Mucosa of descending colon (tissue), 3 donors: ENCODE data around the gene WDR55. TPM values are rescaled to one million over a fixed set of nuclear protein-coding genes. Genes with fewer than 3 reads are reported as not detected.
A peak's percentile ranks its signal among the peaks of the same experiment; 100 is the strongest.
"Not testable (repeated sequence)": the region's sequence is repeated elsewhere in the genome, so short reads cannot be mapped to it uniquely, and the experiment has no call there.

Source experiments
- ATAC-seq: fragments of 200-7000 bp; cut with Tn5 transposase; one replicate; pipeline ENCODE4 v1.9.1; 2020; ENCODE audit warnings: mild to moderate bottlenecking, moderate library complexity
- DNase-seq, 3 donors: peaks; one replicate each; pipeline ENCODE4 v3.0.0-alpha.2; 2020
- H3K36me3 ChIP-seq: fragments of 200-600 bp; one replicate; pipeline ENCODE4 v1.8.0; 2021; ENCODE audit warnings: low read depth, mild to moderate bottlenecking
- H3K4me1 ChIP-seq: fragments of 200-600 bp; one replicate; pipeline ENCODE4 v1.8.0; 2021; ENCODE audit warnings: low read depth, mild to moderate bottlenecking
- H3K4me3 ChIP-seq: fragments of 200-600 bp; one replicate; pipeline ENCODE4 v1.8.0; 2021; ENCODE audit warnings: mild to moderate bottlenecking
- H3K9me3 ChIP-seq: fragments of 200-600 bp; one replicate; pipeline ENCODE4 v1.8.0; 2021; ENCODE audit warnings: mild to moderate bottlenecking
- CTCF ChIP-seq: fragments of 200-600 bp; IDR thresholded peaks from one replicate; pipeline ENCODE4 v1.8.0; 2022; ENCODE audit warnings: antibody characterized with exemption, mild to moderate bottlenecking
- intact Hi-C, 2 donors: fragments of 100-400 bp; cut with DNase I in 1 of 2; cut with micrococcal nuclease in 1 of 2; formaldehyde crosslinking; loops; one replicate each; pipeline versions ENCODE4 v1.11.0 to v1.11.1; 2022; cut with DNase I, micrococcal nuclease
- total RNA-seq, 3 donors: library from RNA; stranded (reverse); fragmentation: NEBNext Ultra II Directional in 2 of 3; extraction: Animal tissue kit (Norgen Biotek cat#: 25700) in 2 of 3; gene quantifications; one replicate each; pipeline versions ENCODE4 v1.2.1 to v1.2.4, GENCODE V29; 2021 to 2023
- donor health status: DM: no; HTN: no; CAD: no; lungs with moderate emphysema.
- donor health status: DM: no; HTN: no; CAD: no.
- donor health status: DM: no; HTN: yes; CAD: no.

Gene WDR55
- total RNA-seq, 3 donors from 2014 or later: 32.3 to 42.3 (median 42.2) TPM

GRCh38 chr5:140710899-140711552 is 46.3 kb downstream of the WDR55 start:
- peak; percentile 2 for TF ChIP-seq CTCF
- H3K4me1 ChIP-seq: no peaks in the 10 kb centered on the region
- peak; percentile 88 to 92 (median 88) for DNase-seq
- no peaks in the 10 kb centered on the region for H3K9me3 ChIP-seq
- H3K36me3 ChIP-seq: no peaks in the 10 kb centered on the region
- H3K4me3 ChIP-seq: peak overlapping the region; percentile 23
- intact Hi-C loops: loop anchor here in 1 of 2 donors (10.0 kb wide), 1 partner anchor 346 kb away; the partner anchor contains the start of gene SLC4A9
- peak; percentile 92 for ATAC-seq

DNA sequence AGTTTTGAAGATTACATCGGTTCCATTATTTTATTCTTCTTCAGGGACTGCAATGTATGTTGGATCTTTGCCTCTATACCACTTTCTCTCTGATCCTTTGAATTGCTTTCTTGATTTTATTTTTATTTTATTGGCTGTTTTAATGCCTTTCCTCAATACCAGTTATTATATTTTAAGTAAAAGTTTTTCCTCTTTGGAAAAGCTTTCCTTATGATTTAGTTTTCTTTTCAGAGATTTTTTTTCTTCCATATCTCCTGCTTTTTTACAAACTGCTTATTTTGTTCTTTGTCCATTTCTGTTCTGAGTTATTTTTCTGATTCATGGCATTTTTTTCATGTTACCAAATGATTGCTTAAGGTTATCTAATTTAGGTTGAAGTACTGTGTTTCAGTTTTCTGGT is 47.1 kb downstream of the WDR55 start:
- no peak for TF ChIP-seq CTCF
- DNase-seq (no peak), ATAC-seq (no peak)
- Histone ChIP-seq H3K4me3 (no peak overlapping the region), H3K36me3 (no peaks in the 10 kb centered on the region), H3K4me1 (no peaks in the 10 kb centered on the region), H3K9me3 (no peaks in the 10 kb centered on the region)
- intact Hi-C loops: loop anchor here in 1 of 2 donors (10.0 kb wide), 1 partner anchor 347 kb away; the partner anchor contains the start of gene SLC4A9

DNA sequence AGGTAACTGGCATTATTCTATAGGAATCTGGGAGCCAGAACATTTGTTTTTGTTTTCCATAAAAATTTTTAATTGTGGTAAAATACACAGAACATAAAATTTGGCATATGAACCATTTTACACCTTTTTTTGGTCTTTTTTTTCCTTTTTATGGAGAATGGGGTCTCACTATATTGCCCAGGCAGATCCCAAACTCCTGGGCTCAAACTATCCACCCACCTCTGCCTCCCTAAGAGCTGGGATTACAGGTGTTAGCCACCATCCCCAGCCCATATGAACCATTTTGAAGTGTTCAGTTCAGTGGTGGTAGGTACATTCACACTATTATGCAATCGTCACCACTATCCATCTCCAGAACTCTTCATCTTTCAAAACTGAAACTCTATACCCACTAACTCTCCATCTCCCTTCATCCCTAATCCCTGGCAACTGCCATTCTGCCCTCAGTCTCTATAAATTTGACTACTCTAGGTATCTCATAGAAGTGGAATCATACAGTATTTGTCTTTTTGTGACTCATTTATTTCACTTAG is 48.9 kb downstream of the WDR55 start:
- intact Hi-C loops: loop anchor here in 1 of 2 donors (10.0 kb wide), 1 partner anchor 349 kb away; the partner anchor contains the start of gene SLC4A9
- TF ChIP-seq CTCF: no peak
- H3K36me3 ChIP-seq: no peaks in the 10 kb centered on the region

GRCh38 chr5:140716238-140716637 is 51.5 kb downstream of the WDR55 start:
- DNase-seq, H3K4me1 ChIP-seq, H3K36me3 ChIP-seq, H3K4me3 ChIP-seq, H3K9me3 ChIP-seq, ATAC-seq: not testable (repeated sequence)
- intact Hi-C loops: loop anchor here in 1 of 2 donors (10.0 kb wide), 1 partner anchor 351 kb away; the partner anchor contains the start of gene SLC4A9

More for the DNA sequence above, 48.9 kb downstream of the WDR55 start:
- Histone ChIP-seq H3K9me3 (no peaks in the 10 kb centered on the region), H3K4me1 (peaks cover 6% of the 10 kb centered on the region), H3K4me3 (no peak overlapping the region)
- ATAC-seq (no peak), DNase-seq (no peak)

- intact Hi-C loops: loop anchor here in 1 of 2 donors (10.0 kb wide), 1 partner anchor 353 kb away; the partner anchor contains the start of gene SLC4A9
- Histone ChIP-seq H3K36me3 (no peaks in the 10 kb centered on the region), H3K9me3 (no peaks in the 10 kb centered on the region), H3K4me1 (peaks cover 10% of the 10 kb centered on the region), H3K4me3 (no peak overlapping the region)
- peak in 1 of 3 donors; percentile 79 for DNase-seq
- TF ChIP-seq CTCF: no peak
- no peak for ATAC-seq
Measured at GRCh38 chr5:140718266-140718592, 53.5 kb downstream of the WDR55 start.

DNA sequence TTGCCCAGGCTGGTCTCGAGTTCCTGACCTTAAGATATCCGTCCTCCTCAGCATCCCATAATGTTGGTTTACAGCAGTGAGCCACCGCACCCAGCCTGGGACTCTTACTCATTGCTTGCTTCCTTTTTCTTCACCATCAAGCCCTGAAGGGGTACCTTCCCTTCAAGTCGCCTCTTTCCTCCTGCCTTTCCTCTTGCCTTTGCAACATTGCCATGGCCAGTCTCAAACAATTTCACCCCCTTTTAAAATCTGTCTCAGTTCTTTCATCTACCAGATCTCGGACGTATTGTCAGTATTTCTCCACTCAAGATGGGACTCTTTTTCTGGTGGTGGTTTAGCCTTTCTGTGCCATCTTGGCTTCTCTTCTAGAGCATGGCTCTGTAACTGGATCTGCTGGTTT is 56.0 kb downstream of the WDR55 start:
- H3K36me3 ChIP-seq, H3K4me1 ChIP-seq, H3K4me3 ChIP-seq, DNase-seq, ATAC-seq, intact Hi-C loops, H3K9me3 ChIP-seq: not testable (repeated sequence)

DNA sequence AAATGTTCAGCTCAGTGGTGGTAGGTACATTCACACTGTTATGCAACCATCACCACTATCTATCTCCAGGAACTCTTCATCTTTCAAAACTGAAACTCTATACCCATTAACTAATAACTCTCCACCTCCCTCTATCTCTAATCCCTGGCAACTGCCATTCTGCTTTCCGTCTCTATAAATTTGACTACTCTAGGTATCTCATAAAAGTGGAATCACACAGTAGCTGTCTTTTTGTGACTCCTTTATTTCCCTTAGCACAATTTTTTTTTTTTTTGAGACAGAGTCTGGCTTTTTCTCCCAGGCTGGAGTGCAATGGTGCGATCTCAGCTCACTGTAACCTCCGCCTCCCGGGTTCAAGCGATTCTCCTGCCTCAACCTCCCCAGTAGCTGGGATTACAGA is 56.7 kb downstream of the WDR55 start:
- H3K4me3 ChIP-seq, intact Hi-C loops, DNase-seq, H3K36me3 ChIP-seq, H3K9me3 ChIP-seq, ATAC-seq, H3K4me1 ChIP-seq: not testable (repeated sequence)
